Glutamatergic neuron (in vitro differentiated cells): ENCODE measurements around the gene SYN1. TPM values are rescaled to one million over a fixed set of nuclear protein-coding genes. Genes with fewer than 3 reads are reported as not detected.

Experiments used
- DNase-seq: peaks from one replicate; pipeline ENCODE4 v3.0.0; 2022
- H3K27ac Mint-ChIP-seq: one replicate; pipeline ENCODE4 v1.8.0; 2020; ENCODE audit warnings: mild to moderate bottlenecking, mixed read lengths, inconsistent platforms; ENCODE audit not compliant: unreplicated experiment
- H3K27me3 Mint-ChIP-seq: one replicate; pipeline ENCODE4 v1.8.0; 2020; ENCODE audit warnings: mild to moderate bottlenecking, moderate library complexity, mixed read lengths, inconsistent platforms; ENCODE audit not compliant: unreplicated experiment
- H3K36me3 Mint-ChIP-seq: one replicate; pipeline ENCODE4 v1.8.0; 2020; ENCODE audit warnings: mild to moderate bottlenecking, mixed read lengths, inconsistent platforms; ENCODE audit not compliant: unreplicated experiment
- H3K4me1 Mint-ChIP-seq: one replicate; pipeline ENCODE4 v1.8.0; 2020; ENCODE audit warnings: mild to moderate bottlenecking, low read depth, mixed read lengths, inconsistent platforms; ENCODE audit not compliant: unreplicated experiment
- H3K4me3 Mint-ChIP-seq: one replicate; pipeline ENCODE4 v1.8.0; 2020; ENCODE audit warnings: mild to moderate bottlenecking, mixed read lengths, inconsistent platforms; ENCODE audit not compliant: unreplicated experiment
- H3K9me3 Mint-ChIP-seq: one replicate; pipeline ENCODE4 v1.8.0; 2020; ENCODE audit warnings: mild to moderate bottlenecking, moderate library complexity, mixed read lengths, inconsistent platforms; ENCODE audit not compliant: unreplicated experiment
- CTCF ChIP-seq: fragments of 200-600 bp; sonication (generic); IDR thresholded peaks from one replicate; pipeline ENCODE4 v1.5.0; 2021; ENCODE audit not compliant: partially characterized antibody, unreplicated experiment
- total RNA-seq: library from RNA; stranded (reverse); fragmentation: NEBNext Ultra II Directional; extraction: Animal tissue kit (Norgen Biotek cat#: 25700); gene quantifications from one replicate; pipeline ENCODE4 v1.2.1, GENCODE V29; 2021; ENCODE audit not compliant: unreplicated experiment

SYN1 gene
- total RNA-seq, 1 donor from 2014 or later = 34.2 TPM

DNA sequence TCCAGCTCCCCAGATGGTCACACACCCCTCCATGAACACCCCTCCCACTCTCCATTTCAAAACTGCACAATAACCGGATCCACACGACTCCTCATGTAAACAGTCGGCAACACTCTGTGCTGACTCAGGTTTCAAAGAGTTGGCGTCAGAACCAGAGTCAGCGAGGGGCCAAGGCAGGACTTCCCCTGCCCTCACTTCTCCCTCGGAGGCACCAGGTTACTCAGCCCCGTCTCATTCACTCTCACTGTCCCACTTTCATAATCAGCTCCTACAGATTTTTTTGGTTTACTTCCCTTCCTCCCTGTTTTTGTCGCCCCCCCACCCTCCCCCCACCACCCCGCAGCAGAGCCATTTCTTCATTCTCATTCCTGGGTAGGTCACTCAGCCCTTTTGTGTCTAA, 40.1 kb downstream of the SYN1 start:
- H3K9me3 Mint-ChIP-seq = peaks cover 2% of the 10 kb centered on the region
- H3K27me3 Mint-ChIP-seq = peaks cover 6% of the 10 kb centered on the region
- H3K4me3 Mint-ChIP-seq = no peak overlapping the region
- no peak for TF ChIP-seq CTCF
- peaks cover 7% of the 10 kb centered on the region for H3K4me1 Mint-ChIP-seq
- no peak for DNase-seq
- no peak overlapping the region for H3K27ac Mint-ChIP-seq
- H3K36me3 Mint-ChIP-seq = no peaks in the 10 kb centered on the region

DNA sequence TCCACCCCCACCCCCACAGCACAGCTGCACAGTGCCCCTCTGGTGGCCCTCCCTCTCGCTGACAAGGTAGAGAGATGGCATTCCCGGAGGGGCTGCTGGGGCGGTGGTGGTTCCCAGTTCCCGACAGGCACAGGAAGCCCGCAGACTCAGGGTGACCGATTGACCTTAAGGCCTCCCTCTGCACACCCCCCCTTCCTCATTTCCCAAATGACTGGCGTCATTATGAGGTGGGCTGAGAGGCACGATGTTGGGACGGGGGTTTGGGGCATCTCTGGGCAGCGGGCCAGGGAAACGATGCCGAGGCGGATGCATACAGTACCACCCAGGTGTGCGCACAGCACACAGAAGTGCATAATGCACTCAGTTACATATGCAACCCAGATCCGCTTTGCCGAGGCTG, 41.0 kb downstream of the SYN1 start:
- Mint-ChIP-seq H3K4me3 (no peak overlapping the region), H3K4me1 (peaks cover 7% of the 10 kb centered on the region), H3K9me3 (peaks cover 2% of the 10 kb centered on the region), H3K36me3 (no peaks in the 10 kb centered on the region), H3K27ac (no peak overlapping the region), H3K27me3 (peaks cover 6% of the 10 kb centered on the region)
- no peak for TF ChIP-seq CTCF
- DNase-seq = no peak

- Mint-ChIP-seq H3K36me3 (no peaks in the 10 kb centered on the region), H3K4me1 (peaks cover 9% of the 10 kb centered on the region), H3K27me3 (peaks cover 4% of the 10 kb centered on the region), H3K4me3 (no peak overlapping the region), H3K27ac (no peak overlapping the region), H3K9me3 (peaks cover 5% of the 10 kb centered on the region)
- TF ChIP-seq CTCF = no peak
- DNase-seq = no peak
Observed at GRCh38 chrX:47577901-47578300, 41.8 kb downstream of the SYN1 start.

GRCh38 chrX:47577424-47577823, 42.2 kb downstream of the SYN1 start:
- Mint-ChIP-seq H3K9me3 (peaks cover 5% of the 10 kb centered on the region), H3K4me1 (peaks cover 9% of the 10 kb centered on the region), H3K36me3 (no peaks in the 10 kb centered on the region)

More at GRCh38 chrX:47577424-47577823, 42.2 kb downstream of the SYN1 start:
- H3K27ac Mint-ChIP-seq = no peak overlapping the region
- no peak for DNase-seq
- no peak for TF ChIP-seq CTCF
- H3K27me3 Mint-ChIP-seq = peaks cover 4% of the 10 kb centered on the region
- no peak overlapping the region for H3K4me3 Mint-ChIP-seq
